Stimulated activated CD8-positive, alpha-beta memory T cell treated with anti-CD3 and anti-CD28 coated beads, Interleukin-4, amount 100 ng/mL, for 48 hours (primary cell): ENCODE data around the gene LSAMP.

Experiments
- DNase-seq: peaks from one replicate; pipeline ENCODE4 v3.0.0-alpha.2; 2020

LSAMP gene

DNA sequence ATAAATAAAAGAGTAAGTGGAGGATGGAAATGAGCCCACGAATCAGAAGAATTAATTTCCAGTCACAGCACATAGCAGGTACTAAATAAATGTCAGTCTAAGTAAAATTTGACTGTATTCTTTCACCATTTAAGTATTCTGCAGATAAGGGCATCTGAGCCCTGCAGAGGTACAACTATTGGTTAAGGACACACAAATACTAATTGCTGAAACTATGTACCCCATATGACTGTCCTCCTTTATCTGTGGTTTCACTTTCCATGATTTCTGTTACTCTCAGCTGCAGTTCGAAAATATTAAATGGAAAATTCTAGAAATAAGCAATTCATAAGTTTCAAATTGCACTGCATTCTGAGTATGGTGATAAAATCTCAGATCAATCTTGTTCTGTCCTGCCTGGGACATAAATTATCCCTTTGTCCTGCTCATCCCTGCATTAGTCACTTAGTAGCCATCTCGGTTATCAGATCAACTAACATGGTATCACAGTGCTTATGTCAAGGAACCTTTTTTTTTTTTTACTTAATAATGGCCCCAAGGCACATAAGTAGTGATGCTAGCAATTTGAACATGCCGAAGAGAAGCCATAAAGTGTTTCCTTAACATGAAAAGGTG lies 95.1 kb downstream of the LSAMP start:
- no peak for DNase-seq

DNA sequence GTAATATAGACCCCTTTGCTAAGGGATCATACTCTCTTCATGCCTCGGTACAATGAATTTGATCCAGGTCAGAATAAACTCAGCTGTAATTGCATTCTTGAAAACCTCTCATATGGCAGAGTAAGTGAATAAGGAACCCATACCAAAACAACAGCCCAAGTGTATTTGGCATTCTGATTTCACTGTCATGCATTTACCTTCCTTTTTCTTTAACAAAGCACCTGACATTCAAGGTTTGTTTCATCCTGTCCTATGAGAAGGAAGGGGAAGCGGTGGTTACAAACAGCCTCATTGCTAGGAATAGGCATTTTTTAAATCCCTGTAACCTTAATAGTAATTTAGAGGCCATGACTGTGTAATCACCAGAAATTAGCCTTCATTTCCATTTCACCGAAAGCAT lies 97.1 kb downstream of the LSAMP start:
- no peak for DNase-seq

DNA sequence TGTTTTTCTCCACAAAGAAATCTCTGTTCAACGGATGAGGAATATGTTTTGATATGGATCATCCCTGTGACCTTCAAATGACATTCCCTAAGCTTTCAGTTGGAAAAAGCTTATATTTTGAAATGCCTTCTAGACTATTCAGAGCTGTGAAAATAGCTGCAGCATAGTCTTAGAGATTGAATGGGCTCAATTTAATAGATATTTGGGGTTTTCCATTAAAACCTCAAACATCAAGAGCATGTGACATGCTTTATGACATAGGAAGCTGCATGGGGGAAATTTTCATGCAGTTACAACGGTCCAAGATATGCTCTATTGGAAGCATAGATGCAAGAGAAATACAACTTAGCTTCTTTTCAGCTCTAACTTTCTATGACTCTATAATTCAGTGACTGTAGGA lies 102.8 kb downstream of the LSAMP start:
- no peak for DNase-seq

DNA sequence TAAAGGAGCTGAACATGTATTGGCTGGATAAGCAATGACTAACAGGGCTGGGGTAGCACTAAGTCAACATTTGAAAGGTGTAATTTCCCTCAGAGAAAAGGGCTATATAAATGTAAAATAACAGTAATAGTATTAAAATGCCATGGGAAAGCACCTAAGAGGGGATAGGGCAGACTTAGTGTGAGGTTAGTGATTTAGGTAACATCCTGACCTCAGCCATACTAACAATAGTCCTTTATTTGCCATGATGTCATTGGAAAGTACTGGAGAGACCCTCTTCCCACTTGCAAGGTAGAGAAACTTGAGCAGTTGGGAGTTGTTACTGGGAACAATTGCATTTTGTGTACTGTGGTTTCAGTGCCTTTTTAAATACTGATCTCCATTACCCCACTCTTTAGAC lies 103.4 kb downstream of the LSAMP start:
- no peak for DNase-seq

DNA sequence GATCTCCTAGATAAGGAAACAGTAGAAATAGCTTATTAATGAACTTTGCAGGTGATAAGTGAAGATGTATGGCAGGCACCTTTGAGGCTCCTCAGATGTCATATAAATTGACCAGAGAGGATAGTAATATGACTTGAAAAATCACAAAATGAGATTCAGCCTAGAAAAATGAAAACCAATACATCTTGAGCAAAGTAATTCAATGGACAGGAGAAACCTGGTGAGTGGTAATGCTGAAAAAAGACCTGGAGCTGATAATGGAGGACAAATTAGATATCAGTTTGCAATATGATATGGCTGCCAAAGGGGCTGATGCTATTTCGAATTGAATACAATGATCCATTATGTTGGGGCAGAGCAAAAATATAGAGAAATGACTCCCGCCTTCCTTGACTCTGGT lies 103.9 kb downstream of the LSAMP start:
- no peak for DNase-seq

DNA sequence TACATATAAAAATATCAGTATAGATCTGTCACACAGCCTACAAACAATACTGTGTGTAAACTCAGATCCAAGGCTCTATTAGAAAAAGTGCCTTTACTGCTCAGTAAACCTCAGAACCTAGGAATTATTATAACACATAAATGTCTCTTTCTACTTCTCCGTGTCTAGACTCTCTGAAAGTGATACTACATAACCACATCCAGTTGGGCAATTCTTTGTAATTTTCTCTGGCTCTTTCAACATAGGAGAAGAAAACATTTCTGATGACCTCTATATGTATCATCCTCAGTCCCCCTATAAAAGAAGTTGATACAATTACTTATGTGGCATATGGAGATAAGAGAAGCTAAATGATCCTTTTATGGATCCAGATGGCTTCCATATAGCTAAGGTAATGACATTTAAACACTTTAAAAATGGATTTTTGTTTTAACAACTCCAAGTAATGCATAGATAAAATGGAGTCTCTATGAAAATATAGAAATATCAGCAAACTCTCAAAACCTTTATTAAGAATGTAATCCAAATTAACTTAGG lies 104.5 kb downstream of the LSAMP start:
- no peak for DNase-seq

DNA sequence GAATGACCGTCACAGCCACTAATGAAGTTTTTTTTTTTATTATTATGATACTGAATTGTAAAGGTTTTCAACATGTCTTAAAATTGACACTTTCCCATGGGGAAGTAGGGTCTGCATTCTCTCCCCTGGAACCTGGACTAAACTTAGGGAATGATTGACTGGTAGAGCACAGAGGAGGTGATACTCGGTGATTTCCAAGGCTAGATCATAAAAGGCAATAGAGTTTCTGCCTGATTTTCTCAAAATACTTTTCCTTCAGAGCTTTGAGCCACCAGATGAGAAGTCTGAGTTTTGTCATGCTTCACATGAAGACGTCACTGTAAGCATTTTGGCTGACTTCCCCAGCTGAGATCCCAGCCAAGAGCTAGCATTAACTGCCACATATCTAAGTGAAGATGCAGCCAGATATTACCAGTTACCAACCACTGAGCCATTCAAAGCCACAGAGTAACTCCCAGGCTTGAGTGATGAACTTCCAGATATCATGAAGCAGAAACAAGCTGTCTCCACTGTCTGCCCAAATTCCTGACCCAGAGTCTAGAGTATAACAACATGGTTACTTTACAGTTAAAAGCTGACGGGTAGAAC lies 105.8 kb downstream of the LSAMP start:
- DNase-seq, result no peak

DNA sequence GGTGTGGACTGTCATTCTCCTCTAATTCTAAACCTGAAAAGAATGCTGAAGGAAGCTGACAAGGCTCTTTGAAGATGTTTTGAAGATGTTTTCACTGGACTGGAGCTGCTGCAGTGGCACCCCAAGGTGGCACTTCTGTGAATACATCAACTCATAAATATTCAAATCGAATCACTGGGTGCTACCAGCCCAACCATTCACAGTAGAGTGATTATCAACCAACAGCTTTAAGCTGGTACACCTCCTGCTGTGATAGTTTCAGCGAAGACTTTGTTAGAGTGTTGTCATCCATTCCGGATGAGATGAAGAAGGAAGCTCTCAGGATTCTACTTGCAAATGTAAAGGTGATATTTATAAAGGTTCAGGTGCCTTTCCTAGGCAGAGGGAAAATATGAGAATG lies 106.6 kb downstream of the LSAMP start:
- no peak for DNase-seq

DNA sequence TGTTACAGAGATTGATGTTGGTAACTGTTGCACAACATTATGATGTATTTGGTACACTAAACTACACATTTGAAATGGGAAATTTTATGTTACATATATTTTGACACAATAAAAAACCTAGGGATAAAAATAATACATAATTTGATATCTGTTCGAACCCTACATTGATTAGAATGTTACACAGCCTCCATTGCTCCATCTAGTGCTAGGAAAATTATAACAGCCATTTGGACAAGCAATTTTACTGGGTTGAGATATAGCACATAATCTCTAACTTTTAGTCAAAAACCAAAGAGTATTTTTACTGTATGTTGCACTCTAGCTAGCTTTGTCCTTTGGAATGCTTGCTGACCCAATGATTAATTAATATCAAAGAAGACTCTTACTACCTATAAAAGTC lies 108.1 kb downstream of the LSAMP start:
- no peak for DNase-seq

DNA sequence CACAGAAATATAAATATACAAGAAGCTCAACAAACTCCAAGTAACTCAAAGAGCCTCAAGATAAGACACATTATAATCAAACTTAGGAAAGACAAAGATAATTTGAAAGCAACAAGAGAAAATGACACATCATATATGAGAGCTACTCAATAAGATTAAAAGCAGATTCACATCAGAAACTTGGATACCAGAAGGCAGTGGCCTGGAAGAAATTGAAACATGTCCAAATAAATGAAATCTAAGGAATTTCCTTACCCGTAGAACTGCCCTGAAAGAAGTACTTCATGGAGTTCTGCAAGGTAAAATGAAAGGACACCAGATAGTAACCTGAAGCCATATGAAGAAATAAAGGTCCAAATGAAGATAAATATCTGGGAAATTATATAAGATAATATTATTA lies 113.9 kb downstream of the LSAMP start:
- DNase-seq, result no peak

DNA sequence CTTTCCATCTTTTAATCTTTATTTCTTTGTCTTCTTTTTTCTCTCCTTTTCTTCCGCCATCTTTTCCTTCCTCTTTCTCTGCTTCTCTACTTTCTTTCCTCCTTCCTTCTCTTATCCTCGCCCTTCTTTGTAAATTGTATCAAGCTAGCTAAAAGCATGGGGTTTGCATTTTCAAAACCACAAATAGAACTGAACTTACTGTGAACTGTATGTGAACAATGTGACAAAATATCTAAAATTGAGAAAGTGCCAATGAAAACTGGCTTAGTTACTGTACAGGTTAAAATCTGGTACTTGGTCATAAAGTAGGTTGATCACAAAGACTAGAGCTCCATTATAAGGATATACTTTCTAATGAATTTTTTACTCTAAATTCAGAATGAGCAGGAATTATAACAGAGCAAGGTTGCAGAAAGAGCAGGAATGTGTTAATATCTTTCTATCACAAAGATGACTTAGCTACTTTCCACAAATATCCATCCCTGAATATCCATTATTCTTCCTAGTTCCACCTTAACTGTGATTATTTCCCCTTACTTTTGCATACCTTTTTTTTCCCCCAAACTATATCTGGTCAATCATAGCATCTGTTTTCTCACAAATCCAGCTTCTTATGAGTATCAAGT lies 122.4 kb downstream of the LSAMP start:
- DNase-seq, result no peak

DNA sequence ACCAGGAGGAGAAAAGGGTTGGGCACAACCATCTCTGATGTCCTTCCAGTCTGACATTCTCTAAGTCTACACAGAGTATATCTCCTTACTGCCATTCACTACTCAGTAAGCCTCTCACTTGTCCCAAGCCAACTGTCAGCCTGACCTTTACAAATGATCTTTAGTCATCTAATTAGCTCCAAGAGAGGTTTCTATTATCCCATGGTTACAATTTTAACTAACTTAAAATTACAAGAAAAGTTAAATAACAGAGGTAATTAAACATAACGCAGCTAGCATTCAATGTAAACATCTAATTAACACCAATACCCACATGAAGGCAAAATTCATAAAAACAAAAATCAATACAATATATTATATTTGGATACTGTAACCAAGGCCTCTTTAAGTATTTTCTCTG lies 126.9 kb downstream of the LSAMP start:
- DNase-seq, result no peak

DNA sequence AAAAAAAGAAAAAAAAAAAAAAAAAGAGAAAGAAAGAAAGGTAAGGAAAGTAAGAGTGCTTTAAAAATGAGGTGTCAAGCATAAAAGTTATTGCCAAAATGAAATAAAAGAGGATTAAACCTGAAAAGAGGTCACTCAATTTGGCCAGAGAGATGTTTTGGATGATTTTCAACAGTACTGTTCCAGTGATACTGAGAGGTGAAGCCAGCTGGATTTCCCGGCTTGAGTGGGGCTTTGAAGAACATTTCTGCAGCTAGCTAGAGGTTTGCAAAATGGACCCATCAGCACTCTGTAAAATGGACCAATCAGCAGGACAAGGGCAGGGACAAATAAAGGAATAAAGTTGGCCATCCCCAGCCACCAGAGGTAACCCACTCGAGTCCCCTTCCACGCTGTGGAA lies 128.5 kb downstream of the LSAMP start:
- no peak for DNase-seq

DNA sequence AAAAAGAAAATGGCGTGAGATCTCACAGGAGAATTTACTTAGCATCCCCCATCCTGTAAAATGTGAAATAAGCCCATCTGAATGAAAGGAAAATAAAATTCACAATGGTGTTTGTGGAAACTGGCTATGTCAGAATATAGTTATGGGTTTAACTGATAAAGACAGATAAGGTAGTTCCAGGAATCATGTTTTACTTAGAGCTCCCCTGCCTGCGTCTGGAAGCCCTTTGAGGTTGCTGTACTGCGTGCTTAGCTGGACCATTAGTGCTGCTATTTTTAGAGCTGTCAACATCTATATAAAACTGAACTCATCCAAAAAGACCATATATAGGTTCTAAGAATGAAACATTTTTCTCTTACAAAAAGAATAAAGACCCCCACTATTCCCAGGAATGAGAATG lies 130.8 kb downstream of the LSAMP start:
- DNase-seq, result no peak

DNA sequence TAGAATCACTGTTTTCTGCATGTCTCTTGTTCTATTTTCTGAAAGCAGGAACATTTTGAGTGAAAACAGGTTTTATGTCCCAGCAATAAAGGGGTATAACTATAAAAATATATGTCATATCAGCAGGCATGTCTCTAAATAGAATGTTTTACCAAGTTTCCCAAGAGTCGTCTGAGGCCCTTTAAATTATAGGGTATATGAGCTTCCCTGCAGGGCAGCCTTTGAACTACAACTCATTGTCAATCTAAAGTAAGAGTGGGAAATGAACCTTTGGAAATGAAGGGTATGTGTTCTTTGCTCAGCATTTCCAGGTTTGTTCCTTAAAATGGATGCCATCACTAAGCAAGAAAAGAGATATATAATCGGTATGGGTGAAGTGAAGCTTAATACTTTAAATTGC lies 138.6 kb downstream of the LSAMP start:
- no peak for DNase-seq

DNA sequence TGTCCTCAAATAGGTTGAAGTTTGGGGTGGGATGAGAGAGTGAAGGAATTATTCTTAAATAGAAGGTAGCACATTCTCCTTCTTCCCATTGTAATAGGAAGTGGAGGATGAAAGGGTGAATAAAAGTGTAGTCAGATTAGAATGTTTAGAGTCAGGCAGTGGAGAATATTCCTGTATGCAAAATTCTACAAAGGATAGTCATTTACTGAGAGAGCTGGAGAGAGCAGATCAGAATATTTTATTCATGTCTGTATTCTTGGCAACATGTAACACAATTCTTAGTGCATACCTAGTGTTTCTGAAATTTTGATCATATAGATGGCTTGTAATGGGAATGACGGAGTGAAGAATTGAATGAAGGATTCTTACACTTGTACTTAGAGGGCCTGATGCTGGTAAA lies 139.1 kb downstream of the LSAMP start:
- DNase-seq, result no peak

DNA sequence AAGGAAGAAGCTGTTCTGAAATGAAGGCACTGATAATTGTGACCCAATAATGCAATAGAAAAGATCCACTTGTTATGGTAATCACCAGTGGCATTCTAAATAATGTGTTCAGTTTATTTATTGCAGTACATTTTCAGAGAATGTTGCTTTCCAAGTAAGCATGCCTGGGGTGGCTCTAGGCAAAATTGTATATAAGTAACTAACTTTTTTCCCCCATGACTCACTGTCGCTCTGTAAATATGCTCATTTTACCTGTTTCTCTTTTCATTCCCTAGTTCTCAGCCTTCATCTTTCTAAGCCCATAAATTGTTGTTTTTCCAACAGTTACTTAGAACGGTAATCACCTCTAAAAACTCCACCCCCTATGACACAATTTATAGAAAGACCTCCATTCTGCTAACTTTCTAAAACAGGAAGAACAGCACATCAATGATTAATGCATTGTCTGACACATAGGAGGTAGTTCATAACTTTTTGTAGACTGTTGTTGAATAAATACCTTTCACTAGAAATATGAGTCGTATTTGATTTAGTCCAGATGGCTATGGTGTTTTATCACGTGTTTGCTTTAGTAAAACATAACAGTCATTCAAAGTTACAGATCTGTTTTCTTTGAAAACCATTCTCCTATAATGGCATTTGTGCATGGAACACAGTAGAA lies 143.1 kb downstream of the LSAMP start:
- no peak for DNase-seq

DNA sequence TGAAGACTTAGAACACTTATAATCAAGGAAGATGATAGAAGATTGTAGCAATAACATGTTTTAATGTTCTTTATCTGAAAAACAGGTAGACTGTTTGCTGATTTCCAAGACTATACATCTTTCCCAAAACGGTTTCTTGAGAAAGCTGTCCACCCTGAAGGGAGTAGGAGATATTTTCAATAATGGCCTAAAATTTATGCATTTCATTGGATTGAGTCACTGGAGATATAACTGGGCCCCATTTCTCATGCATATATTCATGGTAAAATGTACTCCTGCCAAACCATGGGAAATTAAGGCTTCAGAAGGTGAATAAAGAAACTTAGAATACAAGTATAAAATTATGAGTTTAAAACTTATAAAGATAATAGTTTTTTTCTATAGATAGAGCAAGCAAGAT lies 143.9 kb downstream of the LSAMP start:
- DNase-seq, result no peak

DNA sequence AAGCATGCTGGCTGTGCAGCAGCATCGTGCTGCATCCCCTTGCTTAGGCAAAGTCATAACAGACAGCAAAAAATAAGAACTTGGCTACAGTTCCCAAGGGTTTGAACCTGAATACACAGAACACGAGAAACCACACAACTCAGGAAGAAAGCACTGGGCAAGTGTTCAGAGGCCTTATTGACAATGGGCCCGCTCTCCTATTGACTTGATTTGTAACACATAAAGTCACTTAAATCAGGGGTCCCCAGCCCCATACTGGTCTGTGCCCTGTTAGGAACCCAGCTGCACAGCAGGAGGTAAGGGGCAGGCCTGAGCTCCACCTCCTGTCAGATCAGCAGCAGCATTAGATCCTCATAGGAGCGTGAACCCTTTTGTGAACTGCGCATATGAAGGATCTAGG lies 145.1 kb downstream of the LSAMP start:
- no peak for DNase-seq

DNA sequence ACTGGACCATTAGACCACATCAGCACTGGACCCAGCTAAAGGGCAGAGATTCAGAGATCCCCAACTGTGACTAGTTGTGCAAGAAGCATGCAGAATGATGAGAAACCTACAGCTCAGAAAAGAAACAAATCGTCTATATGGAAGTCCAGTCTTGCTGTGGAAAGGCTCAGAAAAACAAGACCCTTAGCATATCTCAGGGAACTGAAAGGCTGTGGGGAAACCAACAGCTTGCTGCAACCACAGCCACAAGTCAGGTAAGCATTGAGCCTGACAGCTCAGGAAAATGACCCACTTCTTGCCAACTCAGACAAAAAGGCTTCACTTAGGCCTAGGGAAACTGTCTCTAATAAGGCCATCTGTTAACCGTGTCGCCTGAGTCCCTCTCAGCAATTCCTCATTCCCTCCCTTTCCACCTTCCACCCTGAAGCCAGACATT lies 145.6 kb downstream of the LSAMP start:
- no peak for DNase-seq

DNA sequence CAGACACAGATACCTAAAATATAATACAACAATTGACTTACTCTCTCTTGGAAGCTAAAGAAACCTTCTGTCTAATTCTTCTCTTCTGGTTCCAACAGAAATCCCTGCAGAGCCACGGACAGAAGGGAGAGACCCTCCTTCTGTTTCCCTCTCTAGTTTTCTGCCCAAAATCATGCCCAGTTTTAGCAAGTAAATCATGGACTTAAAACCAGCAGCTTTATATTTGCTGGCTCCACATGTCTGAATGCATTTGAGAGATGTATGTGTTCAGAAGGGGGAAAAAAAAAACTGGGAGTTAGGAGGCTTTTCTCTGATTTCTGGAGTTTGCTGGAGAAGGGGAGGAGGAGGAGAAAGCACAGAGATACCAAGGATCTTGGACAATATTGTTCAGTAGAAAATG lies 147.1 kb downstream of the LSAMP start:
- no peak for DNase-seq

DNA sequence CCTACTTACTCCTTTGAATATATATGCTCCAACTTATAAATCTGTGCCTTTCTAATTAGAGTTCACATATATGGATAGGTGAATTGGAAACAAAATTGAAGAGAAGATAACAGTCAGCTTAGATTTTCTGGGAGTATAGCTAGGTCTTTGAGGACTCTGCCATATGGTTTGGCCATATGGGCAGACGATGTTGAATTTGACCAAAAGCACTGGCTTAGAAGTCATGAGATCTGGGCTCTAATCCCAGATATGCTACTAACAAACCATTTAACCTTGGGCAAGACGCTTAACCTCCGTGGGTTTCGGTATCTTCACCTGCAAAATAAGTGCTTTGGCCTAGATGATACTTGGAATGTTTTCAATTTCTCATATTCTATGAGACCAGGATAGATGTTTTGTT lies 154.1 kb downstream of the LSAMP start:
- DNase-seq, result no peak

DNA sequence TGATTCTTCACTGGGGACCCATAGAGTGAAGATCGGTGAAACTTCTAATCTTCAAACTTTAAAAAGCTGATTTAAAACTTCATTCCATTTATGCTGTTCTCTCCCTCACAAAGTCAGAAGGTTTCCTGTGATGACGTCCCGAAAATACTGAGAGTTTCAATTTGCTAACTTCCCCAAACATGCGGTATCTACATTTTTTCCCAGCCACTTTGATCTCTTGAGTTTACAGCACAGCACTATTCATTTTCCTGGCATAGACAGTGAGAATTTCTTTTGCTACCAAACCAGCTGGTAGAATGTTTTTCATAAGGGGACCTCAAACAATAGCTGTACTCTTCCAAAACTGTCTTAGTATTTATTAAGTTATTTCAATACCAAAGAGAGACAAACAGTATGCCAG lies 156.8 kb downstream of the LSAMP start:
- no peak for DNase-seq

DNA sequence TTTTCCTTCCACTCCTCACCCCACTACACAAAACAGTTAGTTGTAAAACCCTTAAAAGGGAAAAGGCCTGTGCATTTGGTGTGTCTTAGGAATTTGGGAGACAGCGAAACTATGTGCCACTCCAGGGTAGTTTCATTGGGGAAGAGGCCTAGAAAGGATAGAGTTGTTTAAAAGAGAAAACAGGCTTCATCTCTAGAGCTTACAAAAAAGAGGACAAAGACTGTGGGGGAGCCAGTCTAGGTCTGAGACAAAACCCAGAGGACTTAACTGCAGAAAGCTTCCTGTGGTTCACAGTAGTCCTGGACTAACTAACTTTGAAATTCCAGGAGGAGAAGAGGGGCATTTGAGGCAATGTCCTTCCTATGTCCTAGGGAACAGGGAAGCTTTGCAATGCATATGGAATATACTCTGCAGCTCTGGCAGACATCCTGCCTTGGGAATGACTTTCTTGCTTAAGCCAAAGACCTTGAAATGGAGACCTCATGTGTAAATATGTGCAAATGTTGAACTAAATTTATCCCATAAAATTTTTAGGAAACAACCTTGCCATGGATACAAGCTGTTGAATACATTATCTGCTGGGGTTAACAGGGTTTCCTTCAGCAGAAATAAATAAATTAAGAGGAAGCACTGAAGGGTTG lies 159.4 kb downstream of the LSAMP start:
- no peak for DNase-seq
